Loucy (cell line): ENCODE measurements around the gene SLC25A17.

Experiments
- H2AFZ ChIP-seq: fragments of 200-600 bp; sonication (generic); 2 replicates; pipeline ENCODE4 v1.6.0; 2016; ENCODE audit warnings: antibody characterized with exemption, mild to moderate bottlenecking, low read length, moderate library complexity
- H3F3A ChIP-seq: fragments of 200-600 bp; 2 replicates; pipeline ENCODE4 v1.6.0; 2016; ENCODE audit warnings: antibody characterized with exemption, low read depth, mild to moderate bottlenecking
- H3K27me3 ChIP-seq: fragments of 200-600 bp; sonication (generic); 2 replicates; pipeline ENCODE4 v1.6.1; 2014; ENCODE audit warnings: low read length, mild to moderate bottlenecking; ENCODE audit not compliant: insufficient read depth, poor library complexity, severe bottlenecking
- H3K36me3 ChIP-seq: fragments of 200-600 bp; sonication (generic); 2 replicates; pipeline ENCODE4 v1.6.1; 2016; ENCODE audit warnings: low read length; ENCODE audit not compliant: insufficient read depth
- H3K4me1 ChIP-seq: fragments of 200-600 bp; sonication (generic); 2 replicates; pipeline ENCODE4 v1.5.1; 2014; ENCODE audit warnings: low read length, mild to moderate bottlenecking; ENCODE audit not compliant: insufficient read depth, poor library complexity, severe bottlenecking
- H3K4me2 ChIP-seq: fragments of 200-600 bp; sonication (generic); 2 replicates; pipeline ENCODE4 v1.6.0; 2014; ENCODE audit warnings: antibody characterized with exemption, low read length, low read depth, mild to moderate bottlenecking; ENCODE audit not compliant: poor library complexity, severe bottlenecking
- H3K4me3 ChIP-seq: fragments of 200-600 bp; sonication (generic); 2 replicates; pipeline ENCODE4 v1.5.1; 2014; ENCODE audit warnings: low read length, mild to moderate bottlenecking, mixed read lengths; ENCODE audit not compliant: poor library complexity, severe bottlenecking
- H3K79me2 ChIP-seq: fragments of 200-600 bp; sonication (generic); 2 replicates; pipeline ENCODE4 v1.6.1; 2014; ENCODE audit warnings: low read length; ENCODE audit not compliant: insufficient read depth
- H3K9ac ChIP-seq: fragments of 200-600 bp; sonication (generic); 2 replicates; pipeline ENCODE4 v1.6.0; 2014; ENCODE audit warnings: mild to moderate bottlenecking, low read depth, low read length, moderate library complexity; ENCODE audit not compliant: poor library complexity, severe bottlenecking
- H3K9me2 ChIP-seq: fragments of 200-600 bp; sonication (generic); replicated peaks from 2 replicates; pipeline ENCODE4 v1.6.1; 2016; ENCODE audit warnings: low read depth, low read length, mixed read lengths
- H3K9me3 ChIP-seq: fragments of 200-600 bp; sonication (generic); 2 replicates; pipeline ENCODE4 v1.6.1; 2014; ENCODE audit warnings: mild to moderate bottlenecking, antibody characterized with exemption, low read length, low read depth; ENCODE audit not compliant: insufficient read depth
- H4K20me1 ChIP-seq: fragments of 200-600 bp; sonication (generic); 2 replicates; pipeline ENCODE4 v1.6.0; 2014; ENCODE audit warnings: antibody characterized with exemption, low read length, mild to moderate bottlenecking; ENCODE audit not compliant: insufficient read depth, poor library complexity, severe bottlenecking
- CTCF ChIP-seq: fragments of 200-600 bp; sonication (generic); conservative IDR thresholded peaks from 2 replicates; pipeline ENCODE4 v1.5.1; 2014; ENCODE audit warnings: mild to moderate bottlenecking, antibody characterized with exemption, low read length
- EZH2phosphoT487 ChIP-seq: fragments of 200-600 bp; IDR thresholded peaks from 2 replicates; pipeline ENCODE4 v1.6.1; 2018; ENCODE audit warnings: antibody characterized with exemption, mild to moderate bottlenecking, moderate library complexity, borderline replicate concordance

The SLC25A17 gene

GRCh38 chr22:40792451-40792850, 26.7 kb downstream of the SLC25A17 start:
- TF ChIP-seq EZH2phosphoT487: no peak
- TF ChIP-seq CTCF: no peak

GRCh38 chr22:40791241-40791640, 27.9 kb downstream of the SLC25A17 start:
- Histone ChIP-seq H2AFZ (no peak overlapping the region), H3K4me3 (no peak overlapping the region), H3K27me3 (no peaks in the 10 kb centered on the region), H3K4me1 (no peaks in the 10 kb centered on the region), H3K9ac (no peak overlapping the region), H4K20me1 (no peaks in the 10 kb centered on the region), H3K36me3 (peaks cover 16% of the 10 kb centered on the region; the same call in 1 of the 2 replicates), H3K9me2 (no peaks in the 10 kb centered on the region), H3K9me3 (no peaks in the 10 kb centered on the region), H3K79me2 (no peaks in the 10 kb centered on the region), H3F3A (no peaks in the 10 kb centered on the region), H3K4me2 (no peak overlapping the region)
- TF ChIP-seq EZH2phosphoT487 (no peak), CTCF (no peak)

More at GRCh38 chr22:40792451-40792850, 26.7 kb downstream of the SLC25A17 start:
- Histone ChIP-seq H4K20me1 (no peaks in the 10 kb centered on the region), H3K9me2 (no peaks in the 10 kb centered on the region), H3K36me3 (peaks cover 11% of the 10 kb centered on the region; the same call in 1 of the 2 replicates), H3K4me3 (no peak overlapping the region), H3K9ac (no peak overlapping the region), H3K4me1 (no peaks in the 10 kb centered on the region), H3K79me2 (no peaks in the 10 kb centered on the region), H3K27me3 (no peaks in the 10 kb centered on the region), H3K9me3 (no peaks in the 10 kb centered on the region), H3K4me2 (no peak overlapping the region), H3F3A (no peaks in the 10 kb centered on the region), H2AFZ (no peak overlapping the region)

GRCh38 chr22:40789131-40789530, 30.0 kb downstream of the SLC25A17 start:
- H3K79me2 ChIP-seq: no peaks in the 10 kb centered on the region
- no peak overlapping the region for H3K4me2 ChIP-seq
- no peaks in the 10 kb centered on the region for H3K9me2 ChIP-seq
- H3K4me3 ChIP-seq: no peak overlapping the region
- no peaks in the 10 kb centered on the region for H3K9me3 ChIP-seq
- no peaks in the 10 kb centered on the region for H3K4me1 ChIP-seq
- H3F3A ChIP-seq: no peaks in the 10 kb centered on the region
- H3K9ac ChIP-seq: no peak overlapping the region
- H2AFZ ChIP-seq: no peak overlapping the region
- no peak for TF ChIP-seq EZH2phosphoT487
- TF ChIP-seq CTCF: no peak
- peaks cover 16% of the 10 kb centered on the region; the same call in 1 of the 2 replicates for H3K36me3 ChIP-seq
- no peaks in the 10 kb centered on the region for H4K20me1 ChIP-seq
- no peaks in the 10 kb centered on the region for H3K27me3 ChIP-seq
